ENCODE data around the gene ACYP2.

ACYP2 gene

DNA sequence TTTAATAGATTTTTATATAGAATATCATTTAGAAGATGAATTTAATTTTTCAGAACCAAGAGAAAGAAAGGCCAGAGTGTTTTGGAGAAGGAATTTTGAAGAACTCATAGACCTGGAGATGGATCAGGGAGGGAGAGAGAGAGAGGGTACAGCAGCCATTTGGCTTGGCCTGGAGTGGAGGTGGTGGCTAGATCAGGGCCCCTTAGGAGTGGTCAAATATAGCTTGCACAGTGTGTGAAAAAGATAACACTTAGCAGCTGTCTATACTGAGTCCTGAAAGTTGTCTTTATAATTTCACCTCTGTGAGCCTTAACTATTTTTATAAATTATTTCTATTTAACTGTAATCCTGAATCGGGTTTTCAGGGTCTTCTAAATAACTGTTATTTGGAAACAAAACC, 38.8 kb upstream of the ACYP2 start:
- TF ChIP-seq, protein P1, sequence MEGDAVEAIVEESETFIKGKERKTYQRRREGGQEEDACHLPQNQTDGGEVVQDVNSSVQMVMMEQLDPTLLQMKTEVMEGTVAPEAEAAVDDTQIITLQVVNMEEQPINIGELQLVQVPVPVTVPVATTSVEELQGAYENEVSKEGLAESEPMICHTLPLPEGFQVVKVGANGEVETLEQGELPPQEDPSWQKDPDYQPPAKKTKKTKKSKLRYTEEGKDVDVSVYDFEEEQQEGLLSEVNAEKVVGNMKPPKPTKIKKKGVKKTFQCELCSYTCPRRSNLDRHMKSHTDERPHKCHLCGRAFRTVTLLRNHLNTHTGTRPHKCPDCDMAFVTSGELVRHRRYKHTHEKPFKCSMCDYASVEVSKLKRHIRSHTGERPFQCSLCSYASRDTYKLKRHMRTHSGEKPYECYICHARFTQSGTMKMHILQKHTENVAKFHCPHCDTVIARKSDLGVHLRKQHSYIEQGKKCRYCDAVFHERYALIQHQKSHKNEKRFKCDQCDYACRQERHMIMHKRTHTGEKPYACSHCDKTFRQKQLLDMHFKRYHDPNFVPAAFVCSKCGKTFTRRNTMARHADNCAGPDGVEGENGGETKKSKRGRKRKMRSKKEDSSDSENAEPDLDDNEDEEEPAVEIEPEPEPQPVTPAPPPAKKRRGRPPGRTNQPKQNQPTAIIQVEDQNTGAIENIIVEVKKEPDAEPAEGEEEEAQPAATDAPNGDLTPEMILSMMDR (IDR thresholded peaks at IDR 0.05; ENCODE audit: borderline replicate concordance, control extremely low read depth, extremely low read depth, insufficient read depth, missing control alignments), result no peak
- no peak for DNase-seq (ENCODE audit: low spot score)

DNA sequence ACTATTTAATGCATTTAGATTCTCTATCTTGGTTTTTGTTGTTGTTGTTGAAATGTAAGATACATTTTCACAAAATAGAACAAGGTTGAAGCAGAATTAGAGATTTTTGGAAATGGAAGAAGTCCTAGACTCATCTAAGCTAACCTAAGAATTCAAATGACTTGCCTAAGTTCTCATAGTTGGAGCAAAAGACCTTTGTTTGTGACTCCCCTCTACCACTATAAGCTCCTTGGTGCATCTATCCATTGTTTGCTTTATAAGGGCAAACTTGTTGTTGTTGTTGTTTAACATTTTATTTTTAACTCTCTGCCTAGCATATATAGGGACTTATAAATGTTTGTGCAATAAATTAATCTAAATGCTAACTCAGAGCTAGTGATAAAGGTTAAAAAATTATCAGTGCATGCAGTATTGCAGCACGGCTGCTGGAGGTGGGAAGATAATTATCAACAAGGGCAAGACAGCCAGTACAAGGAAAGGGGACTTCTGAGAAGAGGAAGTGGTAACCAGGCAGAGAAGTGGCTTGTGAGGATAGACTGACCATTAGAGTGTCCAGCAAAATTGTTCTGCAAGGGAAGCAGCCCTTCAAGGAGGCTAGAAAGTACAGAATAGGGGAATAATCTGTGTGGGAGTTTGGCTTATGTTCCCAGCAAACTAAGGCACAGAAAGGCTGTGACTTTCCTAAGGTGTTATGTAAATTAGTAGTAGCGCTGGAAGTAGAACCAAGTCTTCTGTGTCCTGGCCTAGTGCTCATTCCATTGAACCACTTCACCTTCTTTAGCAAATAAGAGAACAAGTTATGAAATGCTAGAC, 38.1 kb upstream of the ACYP2 start:
- in situ Hi-C loops (cut with MboI; ENCODE audit: low sequenced_read_pairs, unreplicated experiment), result no loop called here
- no peak for DNase-seq (ENCODE audit: low spot score)
- TF ChIP-seq, protein P1 (IDR thresholded peaks at IDR 0.05; ENCODE audit: borderline replicate concordance, control extremely low read depth, extremely low read depth, insufficient read depth, missing control alignments), result no peak

More for the DNA sequence above, 38.8 kb upstream of the ACYP2 start:
- in situ Hi-C loops (cut with MboI; ENCODE audit: low sequenced_read_pairs, unreplicated experiment), result no loop called here

DNA sequence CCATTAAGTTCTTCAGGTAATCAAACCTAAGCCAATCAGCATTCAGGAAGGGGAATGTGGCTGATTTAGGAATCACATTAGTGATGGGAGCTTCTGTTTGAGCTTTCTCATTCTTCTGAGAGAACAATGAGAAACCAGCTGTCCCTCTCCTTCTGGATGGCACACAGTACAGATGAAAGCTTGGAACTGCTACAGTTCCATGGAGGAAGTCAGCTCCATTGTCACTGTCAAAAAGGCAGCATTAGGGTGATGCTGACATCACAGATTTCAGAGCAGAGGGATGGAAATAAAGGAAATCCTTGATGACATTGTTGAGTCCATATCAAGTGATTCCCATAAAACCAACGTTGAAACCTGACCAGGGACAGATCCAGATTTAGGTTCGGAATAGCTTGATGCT, 36.1 kb upstream of the ACYP2 start:
- TF ChIP-seq, protein P1 (IDR thresholded peaks at IDR 0.05; ENCODE audit: borderline replicate concordance, control extremely low read depth, extremely low read depth, insufficient read depth, missing control alignments), result no peak
- no peak for DNase-seq (ENCODE audit: low spot score)
- in situ Hi-C loops (cut with MboI; ENCODE audit: low sequenced_read_pairs, unreplicated experiment), result no loop called here

DNA sequence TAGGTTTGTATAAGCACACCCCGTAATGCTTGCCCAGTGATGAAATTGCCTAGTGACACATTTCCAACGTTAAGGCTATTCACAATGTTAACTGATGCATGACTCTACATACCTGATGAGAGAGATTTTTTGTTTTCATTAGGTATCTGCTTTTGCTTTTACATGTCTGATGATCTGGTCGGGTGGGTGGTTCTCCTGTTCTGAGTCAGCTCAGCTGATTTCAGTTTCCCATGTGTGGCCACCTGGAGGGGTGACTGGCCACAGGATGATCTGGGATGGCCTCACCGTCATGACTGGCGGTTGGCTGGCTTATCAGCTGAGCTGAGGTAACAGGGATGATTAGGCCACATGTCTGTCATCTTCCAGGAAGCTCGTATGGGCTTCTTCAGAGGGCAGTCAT, 33.8 kb upstream of the ACYP2 start:
- peak; percentile 67 for DNase-seq (ENCODE audit: low spot score)
- TF ChIP-seq, protein P1 (IDR thresholded peaks at IDR 0.05; ENCODE audit: borderline replicate concordance, control extremely low read depth, extremely low read depth, insufficient read depth, missing control alignments), result no peak
- in situ Hi-C loops (cut with MboI; ENCODE audit: low sequenced_read_pairs, unreplicated experiment), result no loop called here

DNA sequence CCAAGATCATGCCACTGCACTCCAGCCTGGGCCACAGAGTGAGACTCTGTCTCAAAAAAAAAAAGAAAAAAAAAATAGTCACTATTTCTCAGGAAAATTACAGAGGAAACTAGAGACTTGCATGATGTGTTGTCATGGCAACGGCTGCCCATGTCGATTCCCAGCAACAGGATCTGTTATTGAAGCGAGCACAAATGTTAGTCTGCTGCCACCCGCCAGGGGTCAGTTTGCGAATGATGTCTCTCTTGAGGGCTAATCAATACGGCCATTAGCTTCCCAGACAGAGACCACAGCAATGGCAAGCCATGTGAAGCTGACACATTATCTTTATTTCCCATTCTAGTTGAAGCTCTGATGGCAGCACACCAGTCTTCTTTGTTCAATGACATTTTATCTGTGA, 32.4 kb upstream of the ACYP2 start:
- in situ Hi-C loops (cut with MboI; ENCODE audit: low sequenced_read_pairs, unreplicated experiment), result no loop called here
- TF ChIP-seq, protein P1 (IDR thresholded peaks at IDR 0.05; ENCODE audit: borderline replicate concordance, control extremely low read depth, extremely low read depth, insufficient read depth, missing control alignments), result no peak
- DNase-seq (ENCODE audit: low spot score), result no peak

DNA sequence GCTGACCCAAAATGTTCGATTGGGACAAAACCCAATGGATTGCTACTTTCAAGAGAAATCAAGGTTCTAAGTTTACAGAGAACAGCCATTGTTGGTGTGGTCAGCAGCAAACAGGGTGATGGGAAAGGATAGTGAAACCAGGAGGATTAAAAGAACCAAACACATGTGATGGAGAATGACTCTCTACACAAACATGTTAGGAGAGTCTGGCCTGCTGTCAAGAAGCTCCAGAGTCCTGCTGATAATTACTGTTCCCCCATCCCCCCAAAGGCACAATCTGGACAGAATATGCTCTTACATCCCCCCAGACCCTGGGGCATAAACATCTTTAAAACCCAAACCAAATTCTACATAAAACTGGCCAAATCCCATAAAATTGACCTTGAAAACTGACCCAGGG, 32.0 kb upstream of the ACYP2 start:
- in situ Hi-C loops (cut with MboI; ENCODE audit: low sequenced_read_pairs, unreplicated experiment), result no loop called here
- DNase-seq (ENCODE audit: low spot score), result no peak

More for the DNA sequence above, 32.0 kb upstream of the ACYP2 start:
- TF ChIP-seq, protein P1 (IDR thresholded peaks at IDR 0.05; ENCODE audit: borderline replicate concordance, control extremely low read depth, extremely low read depth, insufficient read depth, missing control alignments), result no peak

Data from GM13976 (cell line).